DOHH2 (cell line): Measurements from ENCODE around the gene L3MBTL4.

Experiments used
- H3F3A ChIP-seq: fragments of 200-600 bp; sonication (generic), shearing (Covaris generic); 2 replicates; pipeline ENCODE4 v1.6.0; 2016; ENCODE audit warnings: antibody characterized with exemption, mild to moderate bottlenecking; ENCODE audit not compliant: control insufficient read depth, insufficient read depth
- H3K27ac ChIP-seq: fragments of 200-600 bp; sonication (generic); 2 replicates; pipeline ENCODE4 v1.5.1; 2014; ENCODE audit warnings: low read depth, mild to moderate bottlenecking, low read length, moderate library complexity
- H3K27me3 ChIP-seq: fragments of 200-600 bp; sonication (generic); 2 replicates; pipeline ENCODE4 v1.6.1; 2014; ENCODE audit warnings: mild to moderate bottlenecking, low read length, mixed read lengths; ENCODE audit not compliant: control insufficient read depth
- H3K36me3 ChIP-seq: fragments of 200-600 bp; sonication (generic); 2 replicates; pipeline ENCODE4 v1.6.1; 2014; ENCODE audit warnings: mild to moderate bottlenecking, low read length, moderate library complexity, mixed read lengths; ENCODE audit not compliant: control insufficient read depth
- H3K4me1 ChIP-seq: fragments of 200-600 bp; sonication (generic); 2 replicates; pipeline ENCODE4 v1.6.1; 2014; ENCODE audit warnings: mild to moderate bottlenecking, low read length, mixed read lengths; ENCODE audit not compliant: control insufficient read depth
- H3K4me2 ChIP-seq: fragments of 200-600 bp; sonication (generic); 2 replicates; pipeline ENCODE4 v1.6.0; 2014; ENCODE audit warnings: mild to moderate bottlenecking, low read length, moderate library complexity
- H3K4me3 ChIP-seq: fragments of 200-600 bp; sonication (generic); 2 replicates; pipeline ENCODE4 v1.5.1; 2014; ENCODE audit warnings: mild to moderate bottlenecking, low read length, mixed read lengths
- H3K79me2 ChIP-seq: fragments of 200-600 bp; sonication (generic); 2 replicates; pipeline ENCODE4 v1.6.1; 2014; ENCODE audit warnings: mild to moderate bottlenecking, low read length, mixed read lengths; ENCODE audit not compliant: control insufficient read depth
- H3K9me2 ChIP-seq: fragments of 200-600 bp; sonication (generic); replicated peaks from 2 replicates; pipeline ENCODE4 v1.6.1; 2014; ENCODE audit warnings: mild to moderate bottlenecking, low read length, mixed read lengths; ENCODE audit not compliant: control insufficient read depth
- H3K9me3 ChIP-seq: fragments of 200-600 bp; sonication (generic); 2 replicates; pipeline ENCODE4 v1.6.1; 2014; ENCODE audit warnings: antibody characterized with exemption, low read length, mixed read lengths; ENCODE audit not compliant: control insufficient read depth, insufficient read depth
- H4K20me1 ChIP-seq: fragments of 200-600 bp; sonication (generic); 2 replicates; pipeline ENCODE4 v1.6.0; 2014; ENCODE audit warnings: low read depth, mild to moderate bottlenecking, antibody characterized with exemption, low read length, moderate library complexity; ENCODE audit not compliant: control insufficient read depth, insufficient read depth
- EZH2phosphoT487 ChIP-seq: fragments of 200-600 bp; sonication (generic); IDR thresholded peaks from 2 replicates; pipeline ENCODE4 v1.6.1; 2017; ENCODE audit warnings: borderline replicate concordance, mild to moderate bottlenecking, antibody characterized with exemption, low read length, moderate library complexity, mixed read lengths
- TF ChIP-seq, protein P1 (sequence below): fragments of 200-600 bp; sonication (generic); IDR thresholded peaks from one replicate; pipeline ENCODE4 v1.5.1; 2014; ENCODE audit warnings: antibody characterized with exemption, mild to moderate bottlenecking, low read depth, low read length; ENCODE audit not compliant: poor library complexity, severe bottlenecking

Gene L3MBTL4

DNA sequence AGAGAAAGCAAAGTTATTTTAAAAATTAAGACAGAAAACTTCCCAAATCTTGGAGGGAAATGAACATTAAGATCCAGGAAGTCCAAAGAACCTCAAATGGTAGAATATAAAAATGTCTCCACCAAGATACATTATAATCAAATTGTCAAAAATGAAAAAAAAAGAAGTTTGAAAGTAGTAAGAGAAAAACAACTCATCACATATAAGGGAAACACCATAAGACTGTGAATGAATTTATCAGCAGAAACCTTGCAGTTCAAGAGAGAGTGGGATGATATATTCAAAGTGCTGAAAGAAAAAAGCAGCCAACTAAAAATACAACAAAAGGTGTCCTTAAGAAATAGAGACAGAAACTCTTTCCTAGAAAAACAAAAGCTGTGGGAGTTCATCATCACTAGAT, 73.0 kb downstream of the L3MBTL4 start:
- Histone ChIP-seq H3K9me2 (no peaks in the 10 kb centered on the region), H3K4me1 (no peaks in the 10 kb centered on the region), H3K27me3 (no peaks in the 10 kb centered on the region), H3K4me2 (no peak overlapping the region), H3K9me3 (no peaks in the 10 kb centered on the region), H3K36me3 (no peaks in the 10 kb centered on the region), H3K27ac (no peak overlapping the region), H3F3A (no peaks in the 10 kb centered on the region), H3K4me3 (no peak overlapping the region), H3K79me2 (no peaks in the 10 kb centered on the region), H4K20me1 (no peaks in the 10 kb centered on the region)
- TF ChIP-seq EZH2phosphoT487 = no peak
- TF ChIP-seq, protein P1, sequence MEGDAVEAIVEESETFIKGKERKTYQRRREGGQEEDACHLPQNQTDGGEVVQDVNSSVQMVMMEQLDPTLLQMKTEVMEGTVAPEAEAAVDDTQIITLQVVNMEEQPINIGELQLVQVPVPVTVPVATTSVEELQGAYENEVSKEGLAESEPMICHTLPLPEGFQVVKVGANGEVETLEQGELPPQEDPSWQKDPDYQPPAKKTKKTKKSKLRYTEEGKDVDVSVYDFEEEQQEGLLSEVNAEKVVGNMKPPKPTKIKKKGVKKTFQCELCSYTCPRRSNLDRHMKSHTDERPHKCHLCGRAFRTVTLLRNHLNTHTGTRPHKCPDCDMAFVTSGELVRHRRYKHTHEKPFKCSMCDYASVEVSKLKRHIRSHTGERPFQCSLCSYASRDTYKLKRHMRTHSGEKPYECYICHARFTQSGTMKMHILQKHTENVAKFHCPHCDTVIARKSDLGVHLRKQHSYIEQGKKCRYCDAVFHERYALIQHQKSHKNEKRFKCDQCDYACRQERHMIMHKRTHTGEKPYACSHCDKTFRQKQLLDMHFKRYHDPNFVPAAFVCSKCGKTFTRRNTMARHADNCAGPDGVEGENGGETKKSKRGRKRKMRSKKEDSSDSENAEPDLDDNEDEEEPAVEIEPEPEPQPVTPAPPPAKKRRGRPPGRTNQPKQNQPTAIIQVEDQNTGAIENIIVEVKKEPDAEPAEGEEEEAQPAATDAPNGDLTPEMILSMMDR = no peak

DNA sequence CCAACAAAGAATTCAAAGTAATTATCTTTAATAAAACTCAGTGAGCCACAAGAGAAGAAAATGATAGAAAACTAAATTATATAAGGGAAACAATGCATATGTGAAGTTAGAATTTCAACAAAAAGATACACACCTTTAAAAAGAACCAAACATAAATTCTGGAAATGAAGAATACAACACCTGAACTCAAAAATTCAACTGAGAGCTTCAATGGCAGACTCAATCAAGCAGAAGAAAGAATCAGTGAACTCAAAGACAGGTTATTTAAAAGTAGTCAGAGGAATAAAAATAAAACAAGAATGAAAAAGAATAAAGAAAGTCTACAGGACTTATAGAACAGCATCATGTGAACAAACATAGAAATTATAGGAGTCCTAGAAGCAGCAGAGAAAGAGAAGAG, 73.4 kb downstream of the L3MBTL4 start:
- Histone ChIP-seq H3K9me3 (no peaks in the 10 kb centered on the region), H3K36me3 (no peaks in the 10 kb centered on the region), H3K4me3 (no peak overlapping the region), H3K9me2 (no peaks in the 10 kb centered on the region), H3K79me2 (no peaks in the 10 kb centered on the region), H4K20me1 (no peaks in the 10 kb centered on the region), H3F3A (no peaks in the 10 kb centered on the region), H3K27ac (no peak overlapping the region), H3K4me1 (no peaks in the 10 kb centered on the region), H3K4me2 (no peak overlapping the region), H3K27me3 (no peaks in the 10 kb centered on the region)
- no peak for TF ChIP-seq EZH2phosphoT487
- TF ChIP-seq, protein P1 = no peak

DNA sequence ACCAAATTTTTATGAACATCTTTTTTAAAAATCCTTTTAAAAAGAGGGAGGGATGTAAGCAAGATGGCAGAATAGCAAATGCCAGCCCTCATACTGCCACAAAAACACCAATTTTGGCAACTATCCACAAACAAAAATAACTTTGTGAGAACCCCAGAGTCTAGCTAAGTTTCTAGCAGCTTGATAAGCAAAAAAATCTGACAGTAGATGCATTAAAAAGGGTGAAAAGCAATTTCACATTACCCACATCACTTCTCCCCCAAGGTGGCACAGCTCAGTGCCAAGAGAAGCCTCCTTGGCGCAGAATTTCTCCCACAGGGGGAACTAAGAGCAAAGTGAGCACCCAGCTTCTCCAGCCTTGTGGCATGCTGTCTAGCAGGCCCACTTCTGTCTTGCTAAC, 74.6 kb downstream of the L3MBTL4 start:
- TF ChIP-seq, protein P1 = no peak
- no peak for TF ChIP-seq EZH2phosphoT487
- Histone ChIP-seq H3K9me3 (no peaks in the 10 kb centered on the region), H4K20me1 (no peaks in the 10 kb centered on the region), H3K9me2 (no peaks in the 10 kb centered on the region), H3K27me3 (no peaks in the 10 kb centered on the region), H3K4me2 (no peak overlapping the region), H3K4me1 (no peaks in the 10 kb centered on the region), H3K27ac (no peak overlapping the region), H3F3A (no peaks in the 10 kb centered on the region), H3K79me2 (no peaks in the 10 kb centered on the region), H3K36me3 (no peaks in the 10 kb centered on the region), H3K4me3 (no peak overlapping the region)

DNA sequence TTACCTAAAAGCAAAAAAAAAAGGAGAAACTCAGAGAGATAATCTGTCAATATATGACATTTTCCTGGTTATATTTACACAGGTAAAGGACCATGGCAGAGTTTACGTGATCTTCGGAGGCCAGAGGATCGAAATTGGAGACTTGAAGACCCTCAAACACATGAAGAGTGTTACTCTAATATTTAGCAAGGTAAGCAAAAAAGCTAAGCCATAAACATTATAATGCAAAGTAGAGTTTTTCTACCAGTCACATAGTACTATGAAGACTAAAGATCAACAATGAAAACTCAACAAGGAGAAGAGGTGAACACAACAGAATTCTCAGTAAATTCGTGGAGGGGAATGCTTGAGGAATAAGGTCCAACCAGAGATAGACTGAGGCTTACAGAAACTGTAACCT, 78.5 kb downstream of the L3MBTL4 start:
- H3K4me1 ChIP-seq = no peaks in the 10 kb centered on the region
- H4K20me1 ChIP-seq = no peaks in the 10 kb centered on the region
- H3K36me3 ChIP-seq = no peaks in the 10 kb centered on the region
- H3F3A ChIP-seq = no peaks in the 10 kb centered on the region
- no peak overlapping the region for H3K4me2 ChIP-seq
- no peak overlapping the region for H3K27ac ChIP-seq
- H3K79me2 ChIP-seq = no peaks in the 10 kb centered on the region
- no peak overlapping the region for H3K4me3 ChIP-seq
- no peaks in the 10 kb centered on the region for H3K9me3 ChIP-seq
- TF ChIP-seq EZH2phosphoT487 = no peak
- TF ChIP-seq, protein P1 = no peak
- no peaks in the 10 kb centered on the region for H3K9me2 ChIP-seq
- H3K27me3 ChIP-seq = no peaks in the 10 kb centered on the region
